Astrocyte of the cerebellum (primary cell): ENCODE results near the gene SH2D1A.

Experiments
- DNase-seq: peaks from one replicate; pipeline ENCODE4 v3.0.0-alpha.2; 2011; ENCODE audit warnings: low read depth
- H3K4me3 ChIP-seq: 2 replicates; pipeline ENCODE4 v1.5.1; 2011; ENCODE audit warnings: mild to moderate bottlenecking, low read depth, low read length, moderate library complexity
- CTCF ChIP-seq: IDR thresholded peaks from 2 replicates; pipeline ENCODE4 v1.5.1; 2012; ENCODE audit warnings: low read length, low read depth, moderate library complexity, mild to moderate bottlenecking; ENCODE audit errors: missing control alignments
- in situ Hi-C: cut with HindIII; loops from 2 replicates; pipeline ENCODE4 v1.10.0; 2017; ENCODE audit warnings: low sequenced_read_pairs

The SH2D1A gene

GRCh38 chrX:124413244-124413643 is 66.9 kb downstream of the SH2D1A start:
- no peak overlapping the region for H3K4me3 ChIP-seq
- in situ Hi-C loops = no loop called here
- TF ChIP-seq CTCF = no peak
- no peak for DNase-seq

- no peak overlapping the region for H3K4me3 ChIP-seq
- DNase-seq = no peak
- in situ Hi-C loops = no loop called here
- no peak for TF ChIP-seq CTCF
Observed at GRCh38 chrX:124414281-124414680, 67.9 kb downstream of the SH2D1A start.

GRCh38 chrX:124415115-124415800 is 68.9 kb downstream of the SH2D1A start:
- TF ChIP-seq CTCF = no peak
- DNase-seq = no peak
- no peak overlapping the region for H3K4me3 ChIP-seq
- in situ Hi-C loops = no loop called here

- no peak for DNase-seq
- TF ChIP-seq CTCF = no peak
- in situ Hi-C loops = no loop called here
- H3K4me3 ChIP-seq = no peak overlapping the region
Observed at GRCh38 chrX:124421898-124422655, 75.7 kb downstream of the SH2D1A start.
